Measurements from ENCODE around the gene KLK10. TPM values are rescaled to one million over a fixed set of nuclear protein-coding genes. Genes with fewer than 3 reads are reported as not detected.

The KLK10 gene
- total RNA-seq, 1 experiment from 2014 or later = 28.0 TPM

GRCh38 chr19:51024924-51025323 is 5.4 kb upstream of the KLK10 start:
- POLR2A ChIA-PET (ENCODE audit: unreplicated experiment) = no interaction called here
- no peak overlapping the region for H3K27ac ChIP-seq
- no peaks in the 10 kb centered on the region for H3K36me3 ChIP-seq (ENCODE audit: low read depth)
- intact Hi-C loops (cut with micrococcal nuclease; ENCODE audit: unreplicated experiment) = no loop called here
- TF ChIP-seq EZH2 (IDR thresholded peaks at IDR 0.05; ENCODE audit: low read depth) = no peak
- TF ChIP-seq, protein P1, sequence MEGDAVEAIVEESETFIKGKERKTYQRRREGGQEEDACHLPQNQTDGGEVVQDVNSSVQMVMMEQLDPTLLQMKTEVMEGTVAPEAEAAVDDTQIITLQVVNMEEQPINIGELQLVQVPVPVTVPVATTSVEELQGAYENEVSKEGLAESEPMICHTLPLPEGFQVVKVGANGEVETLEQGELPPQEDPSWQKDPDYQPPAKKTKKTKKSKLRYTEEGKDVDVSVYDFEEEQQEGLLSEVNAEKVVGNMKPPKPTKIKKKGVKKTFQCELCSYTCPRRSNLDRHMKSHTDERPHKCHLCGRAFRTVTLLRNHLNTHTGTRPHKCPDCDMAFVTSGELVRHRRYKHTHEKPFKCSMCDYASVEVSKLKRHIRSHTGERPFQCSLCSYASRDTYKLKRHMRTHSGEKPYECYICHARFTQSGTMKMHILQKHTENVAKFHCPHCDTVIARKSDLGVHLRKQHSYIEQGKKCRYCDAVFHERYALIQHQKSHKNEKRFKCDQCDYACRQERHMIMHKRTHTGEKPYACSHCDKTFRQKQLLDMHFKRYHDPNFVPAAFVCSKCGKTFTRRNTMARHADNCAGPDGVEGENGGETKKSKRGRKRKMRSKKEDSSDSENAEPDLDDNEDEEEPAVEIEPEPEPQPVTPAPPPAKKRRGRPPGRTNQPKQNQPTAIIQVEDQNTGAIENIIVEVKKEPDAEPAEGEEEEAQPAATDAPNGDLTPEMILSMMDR (conservative IDR thresholded peaks at IDR 0.05) = no peak
- no peaks in the 10 kb centered on the region for H3K9me3 ChIP-seq (ENCODE audit: insufficient read depth, low read depth)
- peaks cover 9% of the 10 kb centered on the region for H3K4me1 ChIP-seq (replicated peaks; ENCODE audit: insufficient read depth)
- H3K9me2 ChIP-seq (ENCODE audit: insufficient read depth) = no peaks in the 10 kb centered on the region
- H3K4me3 ChIP-seq = no peak overlapping the region
- H2AFZ ChIP-seq = no peak overlapping the region
- no peaks in the 10 kb centered on the region for H3K79me2 ChIP-seq (ENCODE audit: low read depth)
- peaks cover 22% of the 10 kb centered on the region; the same call in 1 of the 2 replicates for H3K27me3 ChIP-seq (ENCODE audit: insufficient read depth, low read depth)
- no peaks in the 10 kb centered on the region for H4K20me1 ChIP-seq (ENCODE audit: insufficient read depth)
- BruUV-seq (replicated peaks) = no TSS peak
- H3F3A ChIP-seq (ENCODE audit: insufficient read depth, low read depth) = peaks cover 15% of the 10 kb centered on the region; the same call in 1 of the 2 replicates
- DNase-seq = peak in 1 of 2 experiments; percentile 8
- no peak overlapping the region for H3K4me2 ChIP-seq
- CTCF ChIA-PET = no interaction called here

DNA sequence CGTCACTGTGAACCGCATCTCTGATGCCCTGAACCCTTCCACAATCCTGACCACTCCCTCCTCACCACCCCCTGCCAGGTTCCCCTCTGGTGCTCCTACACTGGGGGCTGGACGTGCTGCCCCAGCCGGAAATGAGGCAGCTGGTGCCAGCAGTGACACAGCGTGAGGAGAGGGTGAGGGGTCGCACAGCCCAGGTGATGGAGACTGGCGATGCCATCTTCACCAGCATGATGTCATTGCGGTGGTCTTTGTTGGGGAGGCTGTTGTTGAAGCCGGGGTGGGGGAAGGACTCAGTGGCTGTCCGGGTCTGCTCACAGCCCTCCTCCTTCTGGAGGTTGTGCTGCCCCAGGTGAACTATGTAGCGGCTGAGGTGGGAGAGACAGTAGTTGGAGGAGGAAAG is 4.4 kb upstream of the KLK10 start:
- no peaks in the 10 kb centered on the region for H3K36me3 ChIP-seq (ENCODE audit: low read depth)
- peaks cover 22% of the 10 kb centered on the region; the same call in 1 of the 2 replicates for H3K27me3 ChIP-seq (ENCODE audit: insufficient read depth, low read depth)
- ChIA-PET CTCF (no interaction called here), POLR2A (ENCODE audit: unreplicated experiment) (no interaction called here)
- no peaks in the 10 kb centered on the region for H3K9me2 ChIP-seq (ENCODE audit: insufficient read depth)
- H3K4me2 ChIP-seq = no peak overlapping the region
- peaks cover 23% of the 10 kb centered on the region; the same call in 1 of the 2 replicates for H3F3A ChIP-seq (ENCODE audit: insufficient read depth, low read depth)
- intact Hi-C loops (cut with micrococcal nuclease; ENCODE audit: unreplicated experiment) = no loop called here
- H3K4me1 ChIP-seq (replicated peaks; ENCODE audit: insufficient read depth) = peaks cover 15% of the 10 kb centered on the region
- no peaks in the 10 kb centered on the region for H3K9me3 ChIP-seq (ENCODE audit: insufficient read depth, low read depth)
- H3K4me3 ChIP-seq = no peak overlapping the region
- H4K20me1 ChIP-seq (ENCODE audit: insufficient read depth) = no peaks in the 10 kb centered on the region
- no peaks in the 10 kb centered on the region for H3K79me2 ChIP-seq (ENCODE audit: low read depth)
- no peak overlapping the region for H2AFZ ChIP-seq
- TF ChIP-seq, protein P1 (conservative IDR thresholded peaks at IDR 0.05) = no peak
- BruUV-seq (replicated peaks) = no TSS peak
- no peak overlapping the region for H3K27ac ChIP-seq
- peak in 1 of 2 experiments; percentile 9 for DNase-seq

DNA sequence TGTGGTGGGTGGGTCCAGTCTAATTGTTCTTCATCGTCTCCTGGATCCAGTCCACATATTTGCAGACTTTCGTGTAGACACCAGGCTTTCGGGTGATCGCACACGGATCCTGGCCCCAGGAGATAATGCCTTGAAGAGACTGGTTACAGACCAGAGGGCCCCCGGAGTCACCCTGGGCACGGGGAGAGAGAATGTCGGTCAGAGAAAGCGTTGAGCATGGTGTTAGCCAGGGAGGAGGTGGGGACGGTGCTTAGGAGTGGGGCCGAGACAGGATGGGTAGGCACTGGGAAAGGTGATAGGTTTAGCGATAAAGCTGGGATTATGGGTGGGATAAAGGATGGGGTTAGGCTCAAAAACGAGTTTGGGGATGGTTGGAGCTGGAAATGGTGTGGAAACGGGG is 3.0 kb upstream of the KLK10 start:
- TF ChIP-seq EZH2 (IDR thresholded peaks at IDR 0.05; ENCODE audit: low read depth) = no peak
- TF ChIP-seq, protein P1 (conservative IDR thresholded peaks at IDR 0.05) = no peak
- H3K4me3 ChIP-seq = no peak overlapping the region
- H3K9me2 ChIP-seq (ENCODE audit: insufficient read depth) = no peaks in the 10 kb centered on the region
- no peak overlapping the region for H2AFZ ChIP-seq
- no peaks in the 10 kb centered on the region for H4K20me1 ChIP-seq (ENCODE audit: insufficient read depth)
- no peak overlapping the region for H3K27ac ChIP-seq
- no peak overlapping the region for H3K4me2 ChIP-seq
- peaks cover 19% of the 10 kb centered on the region for H3K4me1 ChIP-seq (replicated peaks; ENCODE audit: insufficient read depth)
- BruUV-seq (replicated peaks) = no TSS peak
- peaks cover 13% of the 10 kb centered on the region; the same call in 1 of the 2 replicates for H3K27me3 ChIP-seq (ENCODE audit: insufficient read depth, low read depth)
- no peaks in the 10 kb centered on the region for H3K36me3 ChIP-seq (ENCODE audit: low read depth)
- DNase-seq = no peak
- peaks cover 33% of the 10 kb centered on the region for H3F3A ChIP-seq (ENCODE audit: insufficient read depth, low read depth)
- intact Hi-C loops (cut with micrococcal nuclease; ENCODE audit: unreplicated experiment) = no loop called here
- ChIA-PET POLR2A (ENCODE audit: unreplicated experiment) (no interaction called here), CTCF (no interaction called here)
- H3K79me2 ChIP-seq (ENCODE audit: low read depth) = no peaks in the 10 kb centered on the region
- no peaks in the 10 kb centered on the region for H3K9me3 ChIP-seq (ENCODE audit: insufficient read depth, low read depth)

Measured in PC-9 (cell line).